Mucosa of descending colon (tissue), 3 donors: Measurements from ENCODE around the gene RAP2C. TPM values are rescaled to one million over a fixed set of nuclear protein-coding genes. Genes with fewer than 3 reads are reported as not detected.
A peak's percentile ranks its signal among the peaks of the same experiment; 100 is the strongest.

Experiments
- ATAC-seq: fragments of 200-7000 bp; cut with Tn5 transposase; one replicate; pipeline ENCODE4 v1.9.1; 2020; ENCODE audit warnings: mild to moderate bottlenecking, moderate library complexity
- DNase-seq, 3 donors: peaks; one replicate each; pipeline ENCODE4 v3.0.0-alpha.2; 2020
- H3K36me3 ChIP-seq: fragments of 200-600 bp; one replicate; pipeline ENCODE4 v1.8.0; 2021; ENCODE audit warnings: low read depth, mild to moderate bottlenecking
- H3K4me1 ChIP-seq: fragments of 200-600 bp; one replicate; pipeline ENCODE4 v1.8.0; 2021; ENCODE audit warnings: low read depth, mild to moderate bottlenecking
- H3K4me3 ChIP-seq: fragments of 200-600 bp; one replicate; pipeline ENCODE4 v1.8.0; 2021; ENCODE audit warnings: mild to moderate bottlenecking
- H3K9me3 ChIP-seq: fragments of 200-600 bp; one replicate; pipeline ENCODE4 v1.8.0; 2021; ENCODE audit warnings: mild to moderate bottlenecking
- CTCF ChIP-seq: fragments of 200-600 bp; IDR thresholded peaks from one replicate; pipeline ENCODE4 v1.8.0; 2022; ENCODE audit warnings: antibody characterized with exemption, mild to moderate bottlenecking
- intact Hi-C, 2 donors: fragments of 100-400 bp; cut with DNase I in 1 of 2; cut with micrococcal nuclease in 1 of 2; formaldehyde crosslinking; loops; one replicate each; pipeline versions ENCODE4 v1.11.0 to v1.11.1; 2022; cut with DNase I, micrococcal nuclease
- total RNA-seq, 3 donors: library from RNA; stranded (reverse); fragmentation: NEBNext Ultra II Directional in 2 of 3; extraction: Animal tissue kit (Norgen Biotek cat#: 25700) in 2 of 3; gene quantifications; one replicate each; pipeline versions ENCODE4 v1.2.1 to v1.2.4, GENCODE V29; 2021 to 2023
- donor health status: DM: no; HTN: no; CAD: no; lungs with moderate emphysema.
- donor health status: DM: no; HTN: no; CAD: no.
- donor health status: DM: no; HTN: yes; CAD: no.

The RAP2C gene
- total RNA-seq, 3 donors from 2014 or later, result 24.4 to 26.9 (median 25.7) TPM

GRCh38 chrX:132199941-132200340, 19.3 kb downstream of the RAP2C start:
- no peaks in the 10 kb centered on the region for H3K36me3 ChIP-seq
- no peaks in the 10 kb centered on the region for H3K4me1 ChIP-seq
- no peak for ATAC-seq
- intact Hi-C loops, result no loop called here
- TF ChIP-seq CTCF, result no peak
- no peaks in the 10 kb centered on the region for H3K9me3 ChIP-seq
- no peak overlapping the region for H3K4me3 ChIP-seq
- no peak for DNase-seq

DNA sequence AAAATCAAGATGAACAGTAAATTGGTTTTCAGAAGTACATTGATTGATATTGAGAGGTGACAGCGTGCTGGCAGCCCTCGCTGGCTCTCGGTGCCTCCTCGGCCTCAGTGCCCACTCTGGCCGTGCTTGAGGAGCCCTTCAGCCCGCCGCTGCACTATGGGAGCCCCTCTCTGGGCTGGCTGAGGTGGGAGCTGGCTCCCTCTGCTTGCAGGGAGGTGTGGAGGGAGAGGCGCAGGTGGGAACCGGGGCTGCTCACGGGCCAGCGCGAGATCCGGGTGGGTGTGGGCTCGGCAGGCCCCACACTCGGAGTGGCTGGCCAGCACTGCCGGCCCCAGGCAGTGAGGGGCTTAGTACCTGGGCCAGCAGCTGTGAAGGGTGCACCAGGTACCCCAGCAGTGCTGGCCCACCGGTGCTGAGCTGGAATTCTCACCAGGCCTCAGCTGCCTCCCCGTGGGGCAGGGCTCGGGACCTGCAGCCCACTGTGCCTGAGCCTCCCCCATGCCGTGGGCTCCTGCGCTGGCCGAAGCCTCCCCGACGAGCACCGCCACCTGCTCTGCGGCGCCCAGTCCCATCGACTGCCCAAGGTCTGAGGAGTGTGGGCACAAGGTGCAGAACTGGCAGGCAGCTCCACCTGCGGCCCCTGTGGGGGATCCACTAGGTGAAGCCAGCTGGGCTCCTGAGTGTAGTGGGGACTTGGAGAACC, 25.2 kb downstream of the RAP2C start:
- ATAC-seq (no peak), DNase-seq (peak in 1 of 3 donors; percentile 32)
- H3K4me1 ChIP-seq, result no peaks in the 10 kb centered on the region
- intact Hi-C loops, result no loop called here
- no peak overlapping the region for H3K4me3 ChIP-seq
- TF ChIP-seq CTCF, result no peak
- H3K36me3 ChIP-seq, result no peaks in the 10 kb centered on the region
- H3K9me3 ChIP-seq, result no peaks in the 10 kb centered on the region

DNA sequence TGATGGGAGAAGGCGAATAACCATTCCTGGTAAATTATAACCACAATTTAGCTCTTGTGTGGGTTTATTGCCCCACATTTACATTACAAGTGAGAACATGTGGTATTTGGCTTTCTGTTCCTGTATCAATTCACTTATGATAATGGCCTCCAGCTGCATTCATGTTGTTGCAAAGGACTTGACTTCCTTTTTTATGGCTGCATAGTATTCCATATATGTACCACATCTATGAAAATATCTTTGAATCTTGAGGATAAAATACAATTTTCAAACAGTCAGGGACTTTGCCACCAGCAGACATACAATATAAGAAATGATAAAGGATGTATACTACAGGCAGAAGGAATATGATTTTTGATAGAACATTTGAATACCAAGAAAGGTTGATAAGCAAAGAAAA, 27.3 kb downstream of the RAP2C start:
- Histone ChIP-seq H3K4me1 (no peaks in the 10 kb centered on the region), H3K4me3 (no peak overlapping the region), H3K9me3 (no peaks in the 10 kb centered on the region), H3K36me3 (no peaks in the 10 kb centered on the region)
- ATAC-seq (no peak), DNase-seq (no peak)
- intact Hi-C loops, result no loop called here
- TF ChIP-seq CTCF, result no peak

- TF ChIP-seq CTCF, result no peak
- Histone ChIP-seq H3K4me1 (no peaks in the 10 kb centered on the region), H3K9me3 (no peaks in the 10 kb centered on the region), H3K4me3 (no peak overlapping the region), H3K36me3 (no peaks in the 10 kb centered on the region)
- ATAC-seq, result no peak
- no peak for DNase-seq
- intact Hi-C loops, result no loop called here
Observed at GRCh38 chrX:132188175-132188574, 31.1 kb downstream of the RAP2C start.

DNA sequence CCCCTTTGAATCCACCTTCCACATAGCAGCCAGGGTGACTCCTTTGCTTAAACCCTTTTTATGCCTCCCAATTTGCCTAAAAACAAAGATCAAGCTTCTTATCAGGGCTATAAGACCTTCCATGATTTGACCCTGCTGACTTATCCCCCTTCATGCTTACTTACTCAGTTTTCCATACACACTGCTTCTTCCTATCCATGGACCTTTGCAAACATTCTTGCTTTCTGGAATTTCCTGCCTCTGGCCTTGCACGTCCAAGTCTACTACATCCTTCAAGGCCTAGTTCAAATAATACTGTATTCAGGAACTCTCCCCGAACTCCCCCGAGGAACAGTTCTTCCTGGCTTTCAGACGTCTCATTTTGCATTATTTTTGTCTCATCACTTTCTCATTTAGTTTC, 31.8 kb downstream of the RAP2C start:
- Histone ChIP-seq H3K36me3 (no peaks in the 10 kb centered on the region), H3K4me3 (no peak overlapping the region), H3K9me3 (no peaks in the 10 kb centered on the region), H3K4me1 (no peaks in the 10 kb centered on the region)
- intact Hi-C loops, result no loop called here
- DNase-seq (no peak), ATAC-seq (no peak)
- no peak for TF ChIP-seq CTCF

- DNase-seq (no peak), ATAC-seq (no peak)
- no peaks in the 10 kb centered on the region for H3K4me1 ChIP-seq
- no peaks in the 10 kb centered on the region for H3K9me3 ChIP-seq
- H3K4me3 ChIP-seq, result no peak overlapping the region
- H3K36me3 ChIP-seq, result no peaks in the 10 kb centered on the region
- intact Hi-C loops, result no loop called here
- no peak for TF ChIP-seq CTCF
Observed at GRCh38 chrX:132184871-132185270, 34.4 kb downstream of the RAP2C start.
